ENCODE data around the gene FAAP24. TPM values are rescaled to one million over a fixed set of nuclear protein-coding genes. Genes with fewer than 3 reads are reported as not detected.
A peak's percentile ranks its signal among the peaks of the same experiment; 100 is the strongest.
"Not testable (repeated sequence)": the region's sequence is repeated elsewhere in the genome, so short reads cannot be mapped to it uniquely, and the experiment has no call there.

The FAAP24 gene, protein sequence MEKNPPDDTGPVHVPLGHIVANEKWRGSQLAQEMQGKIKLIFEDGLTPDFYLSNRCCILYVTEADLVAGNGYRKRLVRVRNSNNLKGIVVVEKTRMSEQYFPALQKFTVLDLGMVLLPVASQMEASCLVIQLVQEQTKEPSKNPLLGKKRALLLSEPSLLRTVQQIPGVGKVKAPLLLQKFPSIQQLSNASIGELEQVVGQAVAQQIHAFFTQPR
- total RNA-seq = 1 to 10 TPM; 8.0 to 8.4 TPM

DNA sequence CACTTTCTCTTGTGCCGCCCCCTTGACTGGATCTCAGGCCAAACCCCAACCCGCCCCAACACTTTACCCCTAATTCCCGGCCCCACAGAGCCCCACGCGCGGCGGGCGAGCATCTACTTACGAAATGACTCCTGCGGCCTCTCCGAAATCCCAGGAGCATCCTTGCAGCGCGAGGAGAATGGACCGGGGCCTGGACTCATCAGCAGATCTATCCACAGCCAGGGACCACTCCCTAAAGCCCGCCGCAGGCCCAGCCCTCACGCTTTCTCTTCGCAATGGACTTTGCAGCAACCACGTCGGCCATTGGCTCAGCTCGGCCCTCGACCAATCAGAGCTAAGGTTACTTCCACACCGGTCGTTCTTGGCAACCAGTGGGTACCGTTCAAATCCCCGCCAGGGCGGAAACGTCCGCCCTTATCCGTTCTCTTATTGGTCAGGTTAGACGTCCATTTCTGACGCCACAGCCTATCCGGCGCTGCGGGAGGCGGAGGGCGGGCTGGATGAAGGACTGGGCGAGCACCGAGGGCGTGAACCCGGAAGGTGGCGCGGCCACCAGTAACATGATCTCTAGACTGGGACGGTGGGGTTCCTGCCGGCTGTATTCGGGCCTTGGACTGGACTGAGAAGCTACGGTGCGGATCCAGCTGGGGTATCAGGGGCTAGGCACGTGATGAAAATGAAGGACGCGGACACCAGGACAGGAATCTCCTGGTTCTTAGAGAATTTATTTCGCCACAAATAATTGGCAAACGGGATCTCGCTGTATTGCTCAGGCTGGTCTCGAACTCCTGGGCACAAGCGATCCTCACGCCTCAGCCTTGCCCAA is at the start of gene FAAP24, which contains the start of gene CEP89:
FAAP24 (plus strand) TSS at position 528 of the 826 bp plus-strand sequence. CDS start 955 bp downstream, outside the sequence.
CEP89 (minus strand) TSS at position 244 of the 826 bp plus-strand sequence; CDS start at position 160, 84 bp downstream.
- H3K36me3 Mint-ChIP-seq = peaks cover 12% of the 10 kb centered on the region
- peak; percentile 97 for DNase-seq
- H3K4me1 Mint-ChIP-seq = peaks cover 6% of the 10 kb centered on the region
- H3K4me3 Mint-ChIP-seq = peak within 1 kb of the TSS; percentile 99
- H3K27me3 Mint-ChIP-seq = no peaks in the 10 kb centered on the region
- peak within 1 kb of the TSS; percentile 94 for H3K27ac Mint-ChIP-seq
- H3K9me3 Mint-ChIP-seq = no peaks in the 10 kb centered on the region

DNA sequence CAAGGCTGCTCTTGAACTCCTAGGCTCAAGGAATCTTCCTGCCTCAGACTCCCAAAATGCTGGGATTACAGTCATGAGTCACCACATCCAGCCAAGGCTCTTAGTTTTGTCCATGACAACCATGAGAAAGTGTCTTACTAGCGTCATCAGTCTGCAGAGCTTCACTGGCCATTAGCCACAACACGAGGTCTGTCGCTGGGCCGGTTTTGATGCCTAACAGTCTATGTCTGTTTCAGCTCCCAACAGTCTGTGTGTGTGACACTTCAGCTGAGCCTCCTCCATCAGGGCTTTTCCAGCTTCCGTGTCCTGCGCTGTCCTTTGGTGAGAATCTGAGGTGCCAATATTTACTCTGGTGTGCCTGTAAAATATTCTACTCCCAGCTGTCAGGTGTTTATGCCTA is 47.8 kb upstream of the FAAP24 start:
- H3K9me3 Mint-ChIP-seq = peaks cover 5% of the 10 kb centered on the region
- peaks cover 25% of the 10 kb centered on the region for H3K36me3 Mint-ChIP-seq
- no peak overlapping the region for H3K4me3 Mint-ChIP-seq
- H3K27me3 Mint-ChIP-seq = no peaks in the 10 kb centered on the region
- DNase-seq = no peak
- no peak overlapping the region for H3K27ac Mint-ChIP-seq
- H3K4me1 Mint-ChIP-seq = peaks cover 3% of the 10 kb centered on the region

DNA sequence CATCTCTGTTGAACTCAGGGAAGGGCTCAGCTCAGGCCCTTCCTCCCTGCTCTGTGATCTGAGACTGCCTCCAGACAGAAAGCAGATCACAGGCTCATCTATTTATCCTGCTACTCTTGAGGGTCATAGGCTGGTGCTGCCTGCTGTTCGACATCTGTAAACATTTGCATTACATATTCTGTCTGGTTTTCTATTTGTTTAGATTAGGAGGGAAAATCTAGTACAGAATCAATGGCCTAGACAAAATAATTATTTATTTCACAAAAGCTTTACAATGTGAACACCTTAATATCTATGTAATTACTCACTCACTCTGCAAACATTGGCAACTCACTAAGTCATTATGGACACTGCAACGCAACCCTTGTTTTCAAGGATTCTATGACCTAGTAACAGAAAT is 43.2 kb upstream of the FAAP24 start:
- Mint-ChIP-seq H3K27ac (no peak overlapping the region), H3K4me1 (no peaks in the 10 kb centered on the region), H3K9me3 (peaks cover 5% of the 10 kb centered on the region), H3K4me3 (no peak overlapping the region), H3K36me3 (peaks cover 46% of the 10 kb centered on the region), H3K27me3 (no peaks in the 10 kb centered on the region)
- DNase-seq = no peak

DNA sequence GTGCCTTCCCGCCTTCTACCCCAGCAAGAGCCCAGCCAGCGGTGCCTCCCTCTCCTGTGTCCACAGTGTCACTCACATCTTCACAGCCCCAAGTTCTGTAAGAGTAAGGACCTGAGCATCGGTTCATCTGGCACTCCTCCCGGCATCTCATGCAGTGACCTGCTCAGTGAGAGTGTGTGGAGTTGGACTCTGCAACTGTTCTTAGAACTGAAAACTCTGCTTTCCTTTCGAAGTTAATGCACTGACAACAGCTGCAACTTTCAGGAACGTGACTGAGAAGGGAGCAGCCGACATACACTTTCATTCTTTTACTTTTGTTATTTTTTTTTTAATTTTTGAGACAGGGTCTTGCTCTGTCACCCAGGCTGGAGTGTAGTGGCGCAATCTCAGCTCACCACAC is 41.5 kb upstream of the FAAP24 start:
- no peak for DNase-seq
- H3K9me3 Mint-ChIP-seq = peaks cover 5% of the 10 kb centered on the region
- no peaks in the 10 kb centered on the region for H3K4me1 Mint-ChIP-seq
- H3K36me3 Mint-ChIP-seq = peaks cover 50% of the 10 kb centered on the region
- no peaks in the 10 kb centered on the region for H3K27me3 Mint-ChIP-seq
- H3K4me3 Mint-ChIP-seq = no peak overlapping the region
- H3K27ac Mint-ChIP-seq = no peak overlapping the region

DNA sequence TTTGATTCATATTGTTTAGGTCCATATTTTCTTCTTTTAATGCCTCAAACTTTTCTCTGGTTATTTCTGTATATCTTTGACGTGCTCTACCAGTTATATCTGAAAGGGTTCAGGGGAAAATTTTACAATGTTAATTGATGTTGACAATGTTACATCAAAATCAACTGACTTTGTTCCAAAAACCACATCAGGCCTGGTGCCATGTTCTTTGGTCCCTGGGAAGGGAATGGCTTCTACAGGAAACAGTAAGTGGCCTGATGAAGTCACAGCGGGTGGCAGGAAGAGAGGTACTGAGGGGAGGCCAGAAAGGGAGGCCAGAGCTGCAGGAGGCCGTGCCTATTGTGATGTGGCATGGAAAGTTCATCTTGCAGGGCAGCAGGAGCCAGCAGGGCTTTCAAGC is 38.5 kb upstream of the FAAP24 start:
- Mint-ChIP-seq H3K9me3 (peaks cover 2% of the 10 kb centered on the region), H3K27me3 (no peaks in the 10 kb centered on the region), H3K4me1 (no peaks in the 10 kb centered on the region), H3K4me3 (no peak overlapping the region), H3K27ac (no peak overlapping the region), H3K36me3 (peaks cover 38% of the 10 kb centered on the region)
- no peak for DNase-seq

DNA sequence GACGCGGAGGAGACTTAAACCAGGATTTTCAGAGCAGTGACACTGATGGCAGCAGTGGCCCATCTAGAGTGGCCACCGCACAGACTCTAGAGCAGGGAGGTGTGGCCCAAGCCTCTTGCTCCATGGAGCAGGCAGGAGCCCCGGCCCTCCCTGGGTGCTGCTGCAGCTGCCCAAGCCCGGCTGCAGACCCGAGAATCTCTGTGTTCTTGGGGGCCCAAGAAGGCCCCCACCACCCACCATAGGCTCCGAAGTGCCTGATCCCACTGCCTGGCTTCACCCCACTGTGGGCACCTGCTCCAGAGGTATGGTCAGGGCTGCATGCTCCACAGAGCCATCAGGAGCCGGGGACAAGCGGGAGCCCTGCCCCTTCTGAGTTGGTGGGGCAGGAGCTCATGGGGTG is 36.4 kb upstream of the FAAP24 start:
- H3K36me3 Mint-ChIP-seq = peaks cover 18% of the 10 kb centered on the region
- no peak for DNase-seq
- no peak overlapping the region for H3K4me3 Mint-ChIP-seq
- H3K27me3 Mint-ChIP-seq = no peaks in the 10 kb centered on the region
- no peaks in the 10 kb centered on the region for H3K4me1 Mint-ChIP-seq
- no peaks in the 10 kb centered on the region for H3K9me3 Mint-ChIP-seq
- no peak overlapping the region for H3K27ac Mint-ChIP-seq

DNA sequence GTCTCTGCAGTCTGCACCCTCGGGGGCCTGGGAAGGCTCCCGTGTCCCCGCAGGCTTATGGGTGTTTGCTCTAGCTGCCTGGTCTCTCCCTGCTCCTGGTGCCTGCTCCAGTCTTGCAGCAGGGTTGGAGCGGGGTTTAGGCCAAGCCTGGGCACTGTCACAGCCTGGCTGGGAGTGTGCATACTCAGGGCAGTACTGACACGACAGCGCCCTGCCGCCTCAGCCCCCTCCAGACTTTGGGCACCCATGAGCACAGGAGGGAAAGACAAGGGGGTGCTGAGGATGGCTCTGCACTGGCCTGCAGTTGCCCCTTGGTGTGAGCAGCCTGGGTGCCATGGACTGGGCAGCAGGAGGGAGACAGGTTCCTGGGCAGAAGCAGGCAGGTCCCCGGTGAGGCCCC is 36.0 kb upstream of the FAAP24 start:
- Mint-ChIP-seq H3K4me1 (no peaks in the 10 kb centered on the region), H3K36me3 (peaks cover 15% of the 10 kb centered on the region), H3K27me3 (no peaks in the 10 kb centered on the region), H3K4me3 (no peak overlapping the region), H3K9me3 (no peaks in the 10 kb centered on the region), H3K27ac (no peak overlapping the region)
- DNase-seq = no peak

DNA sequence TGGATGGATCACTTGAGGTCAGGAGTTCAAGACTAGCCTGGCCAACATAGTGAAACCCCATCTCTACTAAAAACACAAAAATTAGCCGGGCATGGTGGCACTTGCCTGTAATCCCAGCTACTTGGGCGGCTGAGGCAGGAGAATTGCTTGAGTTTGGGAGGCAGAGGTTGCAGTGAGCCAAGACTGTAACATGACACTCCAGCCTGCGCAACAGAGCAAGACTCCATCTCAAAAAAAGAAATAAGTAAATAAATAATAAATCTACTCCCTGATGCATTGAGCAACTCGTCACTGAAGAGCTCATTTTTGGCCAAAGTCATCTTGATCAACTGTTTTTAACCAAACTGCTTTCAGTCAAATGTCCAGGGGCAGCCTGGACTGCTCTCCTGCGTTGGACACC is 30.8 kb upstream of the FAAP24 start:
- H3K9me3 Mint-ChIP-seq, H3K27ac Mint-ChIP-seq, DNase-seq, H3K4me3 Mint-ChIP-seq, H3K4me1 Mint-ChIP-seq, H3K27me3 Mint-ChIP-seq: not testable (repeated sequence)
- H3K36me3 Mint-ChIP-seq = peaks cover 14% of the 10 kb centered on the region

DNA sequence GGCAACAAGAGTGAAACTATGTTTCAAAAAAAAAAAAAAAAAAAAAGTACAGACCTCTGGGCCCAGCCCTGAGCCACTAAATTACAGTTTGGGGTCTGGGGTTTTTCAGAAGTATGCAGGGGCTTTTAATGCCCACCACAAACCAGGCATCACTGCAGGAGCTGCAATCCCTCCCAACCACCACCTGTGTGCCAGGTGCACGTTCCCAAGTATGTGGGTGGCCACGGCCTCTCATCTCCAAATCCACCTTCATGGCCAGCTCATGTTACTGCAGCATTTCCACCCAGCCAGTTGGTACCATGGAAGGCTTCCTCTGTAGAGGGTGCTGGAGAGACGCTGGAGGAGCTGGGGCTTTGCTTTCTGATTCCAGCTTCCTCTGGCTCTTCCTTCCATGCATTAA is 26.8 kb upstream of the FAAP24 start:
- peaks cover 39% of the 10 kb centered on the region for H3K36me3 Mint-ChIP-seq
- peaks cover 6% of the 10 kb centered on the region for H3K9me3 Mint-ChIP-seq
- no peak for DNase-seq
- H3K27me3 Mint-ChIP-seq = no peaks in the 10 kb centered on the region
- no peak overlapping the region for H3K4me3 Mint-ChIP-seq
- no peaks in the 10 kb centered on the region for H3K4me1 Mint-ChIP-seq
- no peak overlapping the region for H3K27ac Mint-ChIP-seq

DNA sequence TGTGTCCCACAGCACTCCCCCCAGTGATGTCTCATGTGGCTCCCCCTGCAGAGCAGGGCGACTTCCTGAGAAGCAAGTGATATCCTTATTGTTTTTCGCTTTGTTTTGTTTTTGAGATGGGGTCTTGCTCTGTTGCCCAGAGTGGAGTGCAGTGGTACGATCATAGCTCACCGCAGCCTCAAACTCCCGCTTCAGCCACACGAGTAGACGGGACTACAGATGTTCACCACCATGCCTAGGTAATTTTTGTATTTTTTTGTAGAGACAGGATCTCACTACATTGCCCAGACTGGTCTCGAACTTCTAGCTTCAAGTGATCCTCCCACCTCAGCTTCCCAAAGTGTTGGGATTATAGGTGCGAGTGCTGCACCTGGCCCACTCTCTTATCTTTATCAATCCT is 5.3 kb upstream of the FAAP24 start:
- Mint-ChIP-seq H3K4me1 (peaks cover 6% of the 10 kb centered on the region), H3K36me3 (peaks cover 11% of the 10 kb centered on the region), H3K9me3 (no peaks in the 10 kb centered on the region), H3K27ac (no peak overlapping the region), H3K27me3 (no peaks in the 10 kb centered on the region), H3K4me3 (no peak overlapping the region)
- DNase-seq = no peak

DNA sequence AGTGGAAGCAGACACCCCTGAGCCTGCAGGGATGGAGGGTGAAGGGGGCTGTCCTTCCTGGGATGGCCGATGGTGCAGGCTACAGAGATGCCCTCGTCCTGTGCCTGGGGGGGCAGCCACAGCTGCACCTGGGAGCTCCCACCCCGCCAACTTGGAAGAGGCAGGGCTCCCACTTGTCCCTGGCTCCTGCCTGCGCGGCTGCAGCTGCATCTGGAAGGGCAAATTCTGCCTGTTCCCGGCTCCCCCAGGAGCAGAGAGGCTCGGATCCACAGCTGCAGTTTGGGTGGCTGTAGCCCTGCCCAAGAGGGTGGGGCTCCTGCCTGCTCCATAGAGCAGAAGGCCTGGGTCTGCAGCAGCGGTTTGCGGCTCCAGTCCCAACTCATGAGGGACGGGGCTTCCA is 2.5 kb upstream of the FAAP24 start:
- Mint-ChIP-seq H3K9me3 (no peaks in the 10 kb centered on the region), H3K4me1 (peaks cover 6% of the 10 kb centered on the region), H3K27me3 (no peaks in the 10 kb centered on the region), H3K27ac (no peak overlapping the region), H3K36me3 (peaks cover 7% of the 10 kb centered on the region), H3K4me3 (no peak overlapping the region)
- no peak for DNase-seq

DNA sequence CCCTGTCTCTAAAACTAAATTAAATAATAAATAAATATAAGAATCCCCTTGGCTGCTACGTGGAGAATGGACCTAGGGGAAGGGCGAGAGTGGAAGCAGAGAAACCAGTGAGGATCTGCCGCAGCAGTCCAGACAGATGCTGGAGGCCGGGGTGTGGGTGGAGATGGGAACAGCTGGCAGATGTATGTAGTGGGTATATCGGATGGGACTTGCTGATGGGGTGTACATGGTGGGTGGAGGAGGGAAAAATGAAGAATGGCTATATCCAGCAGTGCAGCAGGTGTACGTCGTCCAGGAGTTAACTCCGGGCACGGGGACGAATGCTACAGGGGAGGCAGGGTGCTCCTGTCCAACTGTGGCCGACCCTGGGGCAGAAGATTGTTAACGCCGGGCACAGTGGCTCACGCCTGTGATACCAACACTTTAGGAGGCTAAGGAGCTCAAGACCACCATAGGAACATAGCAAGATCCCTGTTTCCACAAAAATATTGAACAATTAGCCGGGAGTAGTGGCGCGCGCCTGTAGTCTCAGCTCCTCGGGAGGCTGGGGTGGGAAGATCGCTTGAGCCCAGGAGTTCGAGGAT is 938 bp upstream of the FAAP24 start:
- H3K36me3 Mint-ChIP-seq = peaks cover 12% of the 10 kb centered on the region
- DNase-seq = no peak
- peak overlapping the region; percentile 99 for H3K4me3 Mint-ChIP-seq
- H3K27me3 Mint-ChIP-seq = no peaks in the 10 kb centered on the region
- peaks cover 6% of the 10 kb centered on the region for H3K4me1 Mint-ChIP-seq
- no peaks in the 10 kb centered on the region for H3K9me3 Mint-ChIP-seq
- H3K27ac Mint-ChIP-seq = no peak overlapping the region

DNA sequence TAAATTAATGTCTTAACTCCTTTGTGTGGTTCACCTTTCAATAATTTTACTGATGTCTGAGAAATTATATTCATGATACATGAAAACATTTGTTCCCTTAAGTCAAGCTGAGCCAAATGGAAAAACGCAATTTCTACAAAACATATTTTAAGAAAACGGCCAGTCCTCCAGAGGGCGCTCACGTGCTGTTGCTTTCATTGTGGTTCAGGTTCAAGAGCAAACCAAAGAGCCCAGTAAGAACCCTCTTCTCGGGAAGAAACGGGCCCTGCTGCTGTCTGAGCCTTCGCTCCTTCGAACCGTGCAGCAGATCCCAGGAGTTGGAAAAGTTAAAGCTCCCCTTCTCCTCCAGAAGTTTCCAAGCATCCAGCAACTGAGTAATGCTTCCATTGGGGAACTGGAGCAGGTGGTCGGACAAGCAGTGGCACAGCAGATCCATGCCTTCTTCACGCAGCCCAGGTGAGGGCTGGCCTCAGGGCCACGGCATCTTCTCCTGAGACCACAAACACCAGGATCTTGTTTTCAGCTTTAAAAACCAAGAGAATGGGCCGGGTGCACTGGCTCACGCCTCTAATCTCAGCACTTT is 4.3 kb downstream of the FAAP24 start:
- no peak overlapping the region for H3K27ac Mint-ChIP-seq
- no peaks in the 10 kb centered on the region for H3K27me3 Mint-ChIP-seq
- H3K36me3 Mint-ChIP-seq = peaks cover 9% of the 10 kb centered on the region

DNA sequence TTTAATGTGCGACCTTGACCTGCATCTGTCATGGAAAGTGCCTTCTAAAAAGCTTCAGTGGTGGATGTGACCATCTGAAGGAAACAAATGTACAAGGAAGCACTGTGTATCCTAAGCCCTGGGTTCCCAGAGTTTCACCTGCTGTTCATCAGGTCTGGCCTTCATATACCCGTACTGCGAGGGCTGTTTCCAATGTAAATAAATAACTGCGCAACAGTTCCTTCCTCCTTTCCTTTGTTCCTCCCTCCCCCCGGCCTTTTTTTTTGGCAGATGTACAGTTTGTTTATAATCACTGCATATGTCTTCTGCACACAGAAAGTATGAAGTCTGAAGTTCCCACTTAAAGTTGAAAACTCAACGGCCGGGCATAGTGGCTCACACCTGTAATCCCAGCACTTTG is 5.2 kb downstream of the FAAP24 start:
- DNase-seq = no peak
- Mint-ChIP-seq H3K27ac (no peak overlapping the region), H3K4me3 (no peak overlapping the region), H3K4me1 (no peaks in the 10 kb centered on the region), H3K36me3 (peaks cover 5% of the 10 kb centered on the region), H3K27me3 (no peaks in the 10 kb centered on the region), H3K9me3 (no peaks in the 10 kb centered on the region)

More for the DNA sequence above, 4.3 kb downstream of the FAAP24 start:
- Mint-ChIP-seq H3K4me1 (no peaks in the 10 kb centered on the region), H3K9me3 (no peaks in the 10 kb centered on the region), H3K4me3 (no peak overlapping the region)
- peak; percentile 56 for DNase-seq

DNA sequence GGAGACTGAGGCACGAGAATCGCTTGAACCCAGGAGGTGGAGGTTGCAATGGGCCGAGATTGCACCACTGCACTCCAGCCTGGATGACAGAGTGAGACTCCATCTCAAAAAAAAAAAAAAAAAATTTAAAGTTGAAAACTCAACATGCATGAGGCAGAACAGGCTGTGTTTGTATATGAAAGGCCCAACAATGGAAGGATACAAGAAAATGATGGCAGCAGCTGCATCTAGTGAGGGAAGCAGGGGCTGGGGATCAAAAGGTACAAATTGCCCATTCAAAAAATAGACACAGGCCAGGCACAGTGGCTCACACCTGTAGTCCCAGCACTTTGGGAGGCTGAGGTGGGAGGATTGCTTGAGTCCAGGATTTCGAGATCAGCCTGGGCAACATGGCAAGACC is 5.8 kb downstream of the FAAP24 start:
- H3K27me3 Mint-ChIP-seq, H3K9me3 Mint-ChIP-seq, H3K4me3 Mint-ChIP-seq, DNase-seq, H3K4me1 Mint-ChIP-seq, H3K27ac Mint-ChIP-seq, H3K36me3 Mint-ChIP-seq: not testable (repeated sequence)
